ENCODE measurements around the gene ZNF79. TPM values are rescaled to one million over a fixed set of nuclear protein-coding genes. Genes with fewer than 3 reads are reported as not detected.
A peak's percentile ranks its signal among the peaks of the same experiment; 100 is the strongest.

The ZNF79 gene
- total and polyA plus RNA-seq, 9 of the 15 experiments (the other 6 are each of a cell fraction or from before 2014, with no cell fraction given): 0.62 to 7.0 (median 4.1) TPM

DNA sequence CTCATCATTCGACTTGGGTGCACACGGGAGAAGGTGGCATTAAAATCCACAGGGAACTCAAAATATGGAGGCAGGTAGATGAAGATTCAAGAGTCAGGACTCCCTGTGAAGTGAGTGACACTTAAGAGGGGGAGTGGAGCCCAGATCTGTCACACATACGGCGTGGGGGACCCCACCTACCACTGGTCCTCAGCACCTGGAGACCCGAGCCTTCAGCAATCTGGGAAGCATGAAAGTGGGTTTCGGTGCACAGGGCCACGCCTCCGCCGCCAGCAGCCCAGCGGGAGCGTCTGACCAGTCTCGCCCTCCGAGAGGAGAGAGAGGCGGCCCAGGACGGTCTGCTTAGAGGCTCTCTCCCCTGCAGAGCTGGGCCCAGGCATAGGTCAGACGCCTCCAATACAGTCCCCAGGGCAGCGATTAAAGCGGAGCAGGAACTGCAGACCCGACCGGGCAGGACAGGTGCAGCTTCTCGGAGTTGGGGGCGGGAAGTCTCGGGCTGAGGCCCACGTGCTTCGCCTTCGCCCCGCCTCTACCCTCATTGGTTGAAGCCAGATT lies 27.9 kb upstream of the ZNF79 start:
- ATAC-seq (peak; percentile 10; the same call in 2 of the 3 replicates), FAIRE-seq (no peak), DNase-seq (ENCODE audit: extremely low read depth in 1 of 4, low spot score in 3 of 4) (no peak)
- in situ Hi-C loops (cut with MboI): no loop called here
- Histone ChIP-seq H3K36me3 (ENCODE audit: control insufficient read depth, insufficient read depth, low read length) (no peaks in the 10 kb centered on the region), H3K27ac (ENCODE audit: extremely low read depth, low read depth, low read length) (no peak overlapping the region), H2AFZ (ENCODE audit: low read depth, low read length) (peak overlapping the region; percentile 96), H4K20me1 (replicated peaks; ENCODE audit: control insufficient read depth, insufficient read depth, low read length) (peaks cover 4% of the 10 kb centered on the region; the same call in 1 of the 2 replicates), H3K4me3 (peak overlapping the region; percentile 40), H3K27me3 (ENCODE audit: control insufficient read depth in 2 of 2, insufficient read depth in 2 of 2, low read length in 2 of 2) (no peaks in the 10 kb centered on the region; a peak in 1 of 5 replicates), H3K9me3 (replicated peaks; ENCODE audit: control insufficient read depth, insufficient read depth, low read depth, low read length) (no peaks in the 10 kb centered on the region), H3K9ac (ENCODE audit: insufficient read depth in 1 of 2, low read depth in 2 of 2, low read length in 2 of 2) (peak overlapping the region in 1 of 2 experiments; percentile 76; a peak in 2 of 4 replicates), H3K79me2 (ENCODE audit: control insufficient read depth, insufficient read depth, low read length) (no peaks in the 10 kb centered on the region), H3K4me2 (ENCODE audit: insufficient read depth, low read length) (peak overlapping the region; percentile 86), H3K9me1 (ENCODE audit: control insufficient read depth, insufficient read depth, low read length) (no peaks in the 10 kb centered on the region), H3K4me1 (replicated peaks in 1 of 2; ENCODE audit: control insufficient read depth in 2 of 2, insufficient read depth in 2 of 2, low read length in 2 of 2) (peaks cover 17 to 25% of the 10 kb centered on the region in 2 experiments; a peak in 3 of 5 replicates)
- POLR2A ChIA-PET: interaction anchor here (0.7 to 1.7 kb wide), 8 partner anchors 11 to 517 kb away, joined by 3 to 7 read pairs (median 4); partner anchors contain the start of genes LRSAM1, RPL12 and ZNF79
- no TSS peak for BruUV-seq (replicated peaks)
- WGBS (ENCODE audit: insufficient coverage, low coverage, missing lambda C conversion rate): 1% methylated on average over 27 of the region's 27 CpGs
- intact Hi-C loops (cut with micrococcal nuclease): loop anchor here (5.0 kb wide), 1 partner anchor 179 kb away; no protein-coding TSS in a partner anchor
- CTCF ChIA-PET (ENCODE audit: low intra/inter-chr PET ratio): no interaction called here
- TF ChIP-seq, protein P1, sequence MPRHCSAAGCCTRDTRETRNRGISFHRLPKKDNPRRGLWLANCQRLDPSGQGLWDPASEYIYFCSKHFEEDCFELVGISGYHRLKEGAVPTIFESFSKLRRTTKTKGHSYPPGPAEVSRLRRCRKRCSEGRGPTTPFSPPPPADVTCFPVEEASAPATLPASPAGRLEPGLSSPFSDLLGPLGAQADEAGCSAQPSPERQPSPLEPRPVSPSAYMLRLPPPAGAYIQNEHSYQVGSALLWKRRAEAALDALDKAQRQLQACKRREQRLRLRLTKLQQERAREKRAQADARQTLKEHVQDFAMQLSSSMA (CRISPR knock-in tag; IDR thresholded peaks at IDR 0.05): no peak
- TF ChIP-seq, protein P2, sequence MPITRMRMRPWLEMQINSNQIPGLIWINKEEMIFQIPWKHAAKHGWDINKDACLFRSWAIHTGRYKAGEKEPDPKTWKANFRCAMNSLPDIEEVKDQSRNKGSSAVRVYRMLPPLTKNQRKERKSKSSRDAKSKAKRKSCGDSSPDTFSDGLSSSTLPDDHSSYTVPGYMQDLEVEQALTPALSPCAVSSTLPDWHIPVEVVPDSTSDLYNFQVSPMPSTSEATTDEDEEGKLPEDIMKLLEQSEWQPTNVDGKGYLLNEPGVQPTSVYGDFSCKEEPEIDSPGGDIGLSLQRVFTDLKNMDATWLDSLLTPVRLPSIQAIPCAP (CRISPR knock-in tag; IDR thresholded peaks at IDR 0.05; ENCODE audit: borderline replicate concordance): no peak
- TF ChIP-seq KHSRP (IDR thresholded peaks at IDR 0.05): no peak
- no peak for TF ChIP-seq ATF7 (IDR thresholded peaks at IDR 0.05)
- no peak for TF ChIP-seq ZFP30 (CRISPR knock-in tag; IDR thresholded peaks at IDR 0.05; ENCODE audit: borderline replicate concordance)
- no peak for TF ChIP-seq STAT5A (IDR thresholded peaks at IDR 0.05; ENCODE audit: borderline replicate concordance, low read length)
- peak; percentile 53; the same call in 1 of the 2 replicates for TF ChIP-seq CHD2 (IDR thresholded peaks at IDR 0.05; ENCODE audit: low read depth, low read length)
- no peak for TF ChIP-seq FIP1L1 (IDR thresholded peaks at IDR 0.05; ENCODE audit: low read depth, low read length, poor library complexity, severe bottlenecking)
- TF ChIP-seq FOXJ2 (tag; IDR thresholded peaks at IDR 0.05): no peak
- TF ChIP-seq ZFX (CRISPR knock-in tag; IDR thresholded peaks at IDR 0.05): no peak
- TF ChIP-seq MXI1 (IDR thresholded peaks at IDR 0.05; ENCODE audit: low read depth, low read length): peak; percentile 56; the same call in 1 of the 2 replicates
- TF ChIP-seq IFI16 (CRISPR knock-in tag; IDR thresholded peaks at IDR 0.05): no peak
- TF ChIP-seq, protein P3, sequence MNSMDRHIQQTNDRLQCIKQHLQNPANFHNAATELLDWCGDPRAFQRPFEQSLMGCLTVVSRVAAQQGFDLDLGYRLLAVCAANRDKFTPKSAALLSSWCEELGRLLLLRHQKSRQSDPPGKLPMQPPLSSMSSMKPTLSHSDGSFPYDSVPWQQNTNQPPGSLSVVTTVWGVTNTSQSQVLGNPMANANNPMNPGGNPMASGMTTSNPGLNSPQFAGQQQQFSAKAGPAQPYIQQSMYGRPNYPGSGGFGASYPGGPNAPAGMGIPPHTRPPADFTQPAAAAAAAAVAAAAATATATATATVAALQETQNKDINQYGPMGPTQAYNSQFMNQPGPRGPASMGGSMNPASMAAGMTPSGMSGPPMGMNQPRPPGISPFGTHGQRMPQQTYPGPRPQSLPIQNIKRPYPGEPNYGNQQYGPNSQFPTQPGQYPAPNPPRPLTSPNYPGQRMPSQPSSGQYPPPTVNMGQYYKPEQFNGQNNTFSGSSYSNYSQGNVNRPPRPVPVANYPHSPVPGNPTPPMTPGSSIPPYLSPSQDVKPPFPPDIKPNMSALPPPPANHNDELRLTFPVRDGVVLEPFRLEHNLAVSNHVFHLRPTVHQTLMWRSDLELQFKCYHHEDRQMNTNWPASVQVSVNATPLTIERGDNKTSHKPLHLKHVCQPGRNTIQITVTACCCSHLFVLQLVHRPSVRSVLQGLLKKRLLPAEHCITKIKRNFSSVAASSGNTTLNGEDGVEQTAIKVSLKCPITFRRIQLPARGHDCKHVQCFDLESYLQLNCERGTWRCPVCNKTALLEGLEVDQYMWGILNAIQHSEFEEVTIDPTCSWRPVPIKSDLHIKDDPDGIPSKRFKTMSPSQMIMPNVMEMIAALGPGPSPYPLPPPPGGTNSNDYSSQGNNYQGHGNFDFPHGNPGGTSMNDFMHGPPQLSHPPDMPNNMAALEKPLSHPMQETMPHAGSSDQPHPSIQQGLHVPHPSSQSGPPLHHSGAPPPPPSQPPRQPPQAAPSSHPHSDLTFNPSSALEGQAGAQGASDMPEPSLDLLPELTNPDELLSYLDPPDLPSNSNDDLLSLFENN (IDR thresholded peaks at IDR 0.05; ENCODE audit: low read depth in 2 of 2, low read length in 2 of 2): no peak
- peak; percentile 18 for TF ChIP-seq RBM25 (IDR thresholded peaks at IDR 0.05; ENCODE audit: low read depth, low read length, severe bottlenecking)
- TF ChIP-seq RNF2 (IDR thresholded peaks at IDR 0.05): no peak
- no peak for TF ChIP-seq HBP1 (CRISPR knock-in tag; IDR thresholded peaks at IDR 0.05)
- TF ChIP-seq ZBED1 (IDR thresholded peaks at IDR 0.05): no peak
